GM23338 (cell line): Measurements from ENCODE around the gene LAMC2. TPM values are rescaled to one million over a fixed set of nuclear protein-coding genes. Genes with fewer than 3 reads are reported as not detected.

Experiments
- ATAC-seq: fragments of 200-7000 bp; cut with Tn5 transposase; 3 replicates; pipeline ENCODE4 v1.9.1; 2020
- DNase-seq: peaks from one replicate; pipeline ENCODE4 v3.0.0-alpha.2; 2015; ENCODE audit warnings: low spot score
- H2AFZ ChIP-seq: fragments of 200-600 bp; sonication (generic); 2 replicates; pipeline ENCODE4 v1.8.0; 2016; ENCODE audit warnings: antibody characterized with exemption, mild to moderate bottlenecking, moderate library complexity
- H3F3A ChIP-seq: fragments of 200-600 bp; sonication (generic); replicated peaks from 2 replicates; pipeline ENCODE4 v1.8.0; 2017; ENCODE audit warnings: antibody characterized with exemption, mixed run types, low read depth
- H3K27ac ChIP-seq: fragments of 200-600 bp; sonication (generic); 2 replicates; pipeline ENCODE4 v1.6.1; 2016; ENCODE audit warnings: low read depth
- H3K27me3 ChIP-seq: fragments of 200-600 bp; sonication (generic); 2 replicates; pipeline ENCODE4 v1.8.0; 2016; ENCODE audit warnings: mild to moderate bottlenecking, mixed run types, moderate library complexity; ENCODE audit not compliant: insufficient read depth
- H3K36me3 ChIP-seq: fragments of 200-600 bp; sonication (generic); 2 replicates; pipeline ENCODE4 v1.8.0; 2016; ENCODE audit warnings: mild to moderate bottlenecking; ENCODE audit not compliant: insufficient read depth
- H3K4me1 ChIP-seq: fragments of 200-600 bp; sonication (generic); 2 replicates; pipeline ENCODE4 v1.8.0; 2016; ENCODE audit warnings: mild to moderate bottlenecking, moderate library complexity; ENCODE audit not compliant: insufficient read depth
- H3K4me2 ChIP-seq: fragments of 200-600 bp; sonication (generic); 2 replicates; pipeline ENCODE4 v1.7.1; 2017; ENCODE audit warnings: mixed run types
- H3K4me3 ChIP-seq: fragments of 200-600 bp; sonication (generic); 2 replicates; pipeline ENCODE4 v1.6.1; 2016; ENCODE audit warnings: mixed run types
- H3K79me2 ChIP-seq: fragments of 200-600 bp; sonication (generic); replicated peaks from 2 replicates; pipeline ENCODE4 v1.8.0; 2017; ENCODE audit warnings: mild to moderate bottlenecking; ENCODE audit not compliant: insufficient read depth
- H3K9me2 ChIP-seq: fragments of 200-600 bp; sonication (generic); 2 replicates; pipeline ENCODE4 v1.8.0; 2017; ENCODE audit not compliant: insufficient read depth
- H4K20me1 ChIP-seq: fragments of 200-600 bp; sonication (generic); replicated peaks from 2 replicates; pipeline ENCODE4 v1.8.0; 2017; ENCODE audit warnings: mild to moderate bottlenecking; ENCODE audit not compliant: insufficient read depth
- H3K27ac Mint-ChIP-seq: 2 replicates; pipeline ENCODE4 v1.8.0; 2020; ENCODE audit warnings: inconsistent platforms, mild to moderate bottlenecking, moderate library complexity, mixed read lengths
- H3K27me3 Mint-ChIP-seq: 3 replicates; pipeline ENCODE4 v1.8.0; 2022; ENCODE audit warnings: low read depth, mild to moderate bottlenecking, moderate library complexity, mixed read lengths, inconsistent platforms; ENCODE audit not compliant: insufficient read depth, poor library complexity
- H3K36me3 Mint-ChIP-seq: 3 replicates; pipeline ENCODE4 v1.8.0; 2021; ENCODE audit warnings: low read depth, mild to moderate bottlenecking, inconsistent platforms, moderate library complexity, mixed read lengths
- H3K4me1 Mint-ChIP-seq: 3 replicates; pipeline ENCODE4 v1.8.0; 2020; ENCODE audit warnings: mild to moderate bottlenecking, inconsistent platforms, mixed read lengths
- H3K4me3 Mint-ChIP-seq: 3 replicates; pipeline ENCODE4 v1.8.0; 2021; ENCODE audit warnings: moderate library complexity, mild to moderate bottlenecking, inconsistent platforms, mixed read lengths
- H3K9me3 Mint-ChIP-seq: 3 replicates; pipeline ENCODE4 v1.8.0; 2020; ENCODE audit warnings: moderate library complexity, mild to moderate bottlenecking, inconsistent platforms, mixed read lengths
- CREB1 ChIP-seq: fragments of 250-450 bp; sonication (Bioruptor Pico); IDR thresholded peaks from 2 replicates; pipeline ENCODE4 v1.5.0; 2020; ENCODE audit warnings: low read depth, mild to moderate bottlenecking, moderate library complexity
- EZH2phosphoT487 ChIP-seq: fragments of 200-600 bp; sonication (generic); IDR thresholded peaks from one replicate; pipeline ENCODE4 v1.8.1; 2018; ENCODE audit warnings: antibody characterized with exemption; ENCODE audit not compliant: unreplicated experiment
- NANOG ChIP-seq: IDR thresholded peaks from 2 replicates; pipeline ENCODE4 v1.6.1; 2016; ENCODE audit warnings: antibody characterized with exemption, borderline replicate concordance
- ZNF114 ChIP-seq: fragments of 250-450 bp; sonication (Bioruptor Pico); IDR thresholded peaks from 2 replicates; pipeline ENCODE4 v1.5.0; 2020; ENCODE audit warnings: mild to moderate bottlenecking, moderate library complexity
- ZNF331 ChIP-seq: fragments of 250-450 bp; sonication (Bioruptor Pico); IDR thresholded peaks from 2 replicates; pipeline ENCODE4 v1.5.0; 2020; ENCODE audit warnings: low read depth, mild to moderate bottlenecking, moderate library complexity
- polyA plus RNA-seq: library from polyadenylated mRNA; unstranded; fragments of >200 nt; fragmentation: Nextera tagmentation; extraction: Ambion mirVana; gene quantifications from 2 replicates; pipeline ENCODE4 v1.2.1, GENCODE V29; 2016
- total RNA-seq: library from RNA; depleted of rRNA; stranded (reverse); fragments of >200 nt; shearing (Covaris generic); gene quantifications from 2 replicates; pipeline ENCODE4 v1.2.3, GENCODE V29; 2014
- TF ChIP-seq, protein P1 (sequence below), 2 experiments: fragments of 200-600 bp in 1 of 2; sonication (generic) in 1 of 2; conservative IDR thresholded peaks; 2 replicates each; pipeline versions ENCODE4 v1.5.1 to v1.6.1; 2016 to 2017; ENCODE audit warnings: antibody characterized with exemption in 2 of 2, low read depth in 2 of 2, mild to moderate bottlenecking in 2 of 2, moderate library complexity in 1 of 2
- TF ChIP-seq, protein P2 (sequence below): IDR thresholded peaks from one replicate; pipeline ENCODE4 v1.6.1; 2018; ENCODE audit warnings: antibody characterized with exemption; ENCODE audit not compliant: unreplicated experiment
- TF ChIP-seq, protein P3 (sequence below): fragments of 250-450 bp; sonication (Bioruptor Pico); IDR thresholded peaks from 2 replicates; pipeline ENCODE4 v1.5.0; 2020; ENCODE audit warnings: mild to moderate bottlenecking, moderate library complexity

The LAMC2 gene
- total and polyA plus RNA-seq, 2 experiments from 2014 or later: 4.3 to 19.5 TPM

DNA sequence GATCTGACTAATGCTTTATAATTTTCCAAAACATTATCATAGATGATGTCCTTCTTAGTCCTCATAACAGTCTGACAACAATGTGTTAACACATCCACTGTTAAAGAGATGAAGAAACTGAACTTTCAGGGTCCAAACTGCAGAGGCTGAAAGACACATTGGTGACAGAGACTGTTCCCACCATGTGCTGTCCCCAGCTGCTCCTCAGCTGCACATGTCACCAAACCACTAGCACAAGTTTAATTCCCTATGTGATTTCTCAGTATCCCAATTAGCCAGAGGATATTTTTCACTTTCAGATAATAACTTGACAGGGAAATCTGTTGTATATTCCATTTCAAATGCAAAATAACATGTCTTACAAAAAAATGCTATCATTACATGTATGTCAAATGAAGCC lies 24.6 kb downstream of the LAMC2 start (continued):
- TF ChIP-seq, protein P1, sequence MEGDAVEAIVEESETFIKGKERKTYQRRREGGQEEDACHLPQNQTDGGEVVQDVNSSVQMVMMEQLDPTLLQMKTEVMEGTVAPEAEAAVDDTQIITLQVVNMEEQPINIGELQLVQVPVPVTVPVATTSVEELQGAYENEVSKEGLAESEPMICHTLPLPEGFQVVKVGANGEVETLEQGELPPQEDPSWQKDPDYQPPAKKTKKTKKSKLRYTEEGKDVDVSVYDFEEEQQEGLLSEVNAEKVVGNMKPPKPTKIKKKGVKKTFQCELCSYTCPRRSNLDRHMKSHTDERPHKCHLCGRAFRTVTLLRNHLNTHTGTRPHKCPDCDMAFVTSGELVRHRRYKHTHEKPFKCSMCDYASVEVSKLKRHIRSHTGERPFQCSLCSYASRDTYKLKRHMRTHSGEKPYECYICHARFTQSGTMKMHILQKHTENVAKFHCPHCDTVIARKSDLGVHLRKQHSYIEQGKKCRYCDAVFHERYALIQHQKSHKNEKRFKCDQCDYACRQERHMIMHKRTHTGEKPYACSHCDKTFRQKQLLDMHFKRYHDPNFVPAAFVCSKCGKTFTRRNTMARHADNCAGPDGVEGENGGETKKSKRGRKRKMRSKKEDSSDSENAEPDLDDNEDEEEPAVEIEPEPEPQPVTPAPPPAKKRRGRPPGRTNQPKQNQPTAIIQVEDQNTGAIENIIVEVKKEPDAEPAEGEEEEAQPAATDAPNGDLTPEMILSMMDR (conservative IDR thresholded peaks at IDR 0.05; ENCODE audit: low read depth in 2 of 2): no peak
- TF ChIP-seq, protein P2, sequence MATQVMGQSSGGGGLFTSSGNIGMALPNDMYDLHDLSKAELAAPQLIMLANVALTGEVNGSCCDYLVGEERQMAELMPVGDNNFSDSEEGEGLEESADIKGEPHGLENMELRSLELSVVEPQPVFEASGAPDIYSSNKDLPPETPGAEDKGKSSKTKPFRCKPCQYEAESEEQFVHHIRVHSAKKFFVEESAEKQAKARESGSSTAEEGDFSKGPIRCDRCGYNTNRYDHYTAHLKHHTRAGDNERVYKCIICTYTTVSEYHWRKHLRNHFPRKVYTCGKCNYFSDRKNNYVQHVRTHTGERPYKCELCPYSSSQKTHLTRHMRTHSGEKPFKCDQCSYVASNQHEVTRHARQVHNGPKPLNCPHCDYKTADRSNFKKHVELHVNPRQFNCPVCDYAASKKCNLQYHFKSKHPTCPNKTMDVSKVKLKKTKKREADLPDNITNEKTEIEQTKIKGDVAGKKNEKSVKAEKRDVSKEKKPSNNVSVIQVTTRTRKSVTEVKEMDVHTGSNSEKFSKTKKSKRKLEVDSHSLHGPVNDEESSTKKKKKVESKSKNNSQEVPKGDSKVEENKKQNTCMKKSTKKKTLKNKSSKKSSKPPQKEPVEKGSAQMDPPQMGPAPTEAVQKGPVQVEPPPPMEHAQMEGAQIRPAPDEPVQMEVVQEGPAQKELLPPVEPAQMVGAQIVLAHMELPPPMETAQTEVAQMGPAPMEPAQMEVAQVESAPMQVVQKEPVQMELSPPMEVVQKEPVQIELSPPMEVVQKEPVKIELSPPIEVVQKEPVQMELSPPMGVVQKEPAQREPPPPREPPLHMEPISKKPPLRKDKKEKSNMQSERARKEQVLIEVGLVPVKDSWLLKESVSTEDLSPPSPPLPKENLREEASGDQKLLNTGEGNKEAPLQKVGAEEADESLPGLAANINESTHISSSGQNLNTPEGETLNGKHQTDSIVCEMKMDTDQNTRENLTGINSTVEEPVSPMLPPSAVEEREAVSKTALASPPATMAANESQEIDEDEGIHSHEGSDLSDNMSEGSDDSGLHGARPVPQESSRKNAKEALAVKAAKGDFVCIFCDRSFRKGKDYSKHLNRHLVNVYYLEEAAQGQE: no peak
- TF ChIP-seq EZH2phosphoT487 (no peak), ZNF114 (no peak)

DNA sequence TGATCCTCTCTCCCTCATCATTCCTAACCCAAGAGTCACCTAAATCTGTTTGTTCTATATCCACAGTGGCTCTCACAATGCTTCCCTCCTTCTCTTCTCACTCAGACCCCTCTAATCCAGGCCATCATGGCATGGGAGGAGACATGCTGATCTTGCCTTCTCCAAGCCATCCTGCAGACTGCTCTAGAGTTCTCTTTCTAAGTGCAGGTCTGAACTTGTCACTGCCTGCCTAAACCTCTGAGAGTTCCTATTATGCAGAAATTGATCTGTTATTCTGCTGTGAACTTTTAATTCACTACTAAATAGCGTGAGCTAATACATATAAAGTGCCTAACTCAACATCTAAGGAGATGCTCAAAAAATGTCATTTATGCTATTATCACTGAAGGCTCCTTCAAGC lies 26.8 kb downstream of the LAMC2 start:
- Histone ChIP-seq H3K27ac (no peak overlapping the region), H4K20me1 (no peaks in the 10 kb centered on the region), H3K9me2 (no peaks in the 10 kb centered on the region), H3K27me3 (no peaks in the 10 kb centered on the region), H3K4me1 (no peaks in the 10 kb centered on the region), H3K79me2 (no peaks in the 10 kb centered on the region), H3K4me3 (no peak overlapping the region), H2AFZ (no peak overlapping the region), H3K36me3 (no peaks in the 10 kb centered on the region), H3F3A (no peaks in the 10 kb centered on the region), H3K4me2 (no peak overlapping the region)
- Mint-ChIP-seq H3K4me3 (no peak overlapping the region), H3K27ac (no peak overlapping the region), H3K9me3 (no peaks in the 10 kb centered on the region), H3K36me3 (no peaks in the 10 kb centered on the region), H3K27me3 (peaks cover 8% of the 10 kb centered on the region), H3K4me1 (peaks cover 6% of the 10 kb centered on the region)
- TF ChIP-seq, protein P3, sequence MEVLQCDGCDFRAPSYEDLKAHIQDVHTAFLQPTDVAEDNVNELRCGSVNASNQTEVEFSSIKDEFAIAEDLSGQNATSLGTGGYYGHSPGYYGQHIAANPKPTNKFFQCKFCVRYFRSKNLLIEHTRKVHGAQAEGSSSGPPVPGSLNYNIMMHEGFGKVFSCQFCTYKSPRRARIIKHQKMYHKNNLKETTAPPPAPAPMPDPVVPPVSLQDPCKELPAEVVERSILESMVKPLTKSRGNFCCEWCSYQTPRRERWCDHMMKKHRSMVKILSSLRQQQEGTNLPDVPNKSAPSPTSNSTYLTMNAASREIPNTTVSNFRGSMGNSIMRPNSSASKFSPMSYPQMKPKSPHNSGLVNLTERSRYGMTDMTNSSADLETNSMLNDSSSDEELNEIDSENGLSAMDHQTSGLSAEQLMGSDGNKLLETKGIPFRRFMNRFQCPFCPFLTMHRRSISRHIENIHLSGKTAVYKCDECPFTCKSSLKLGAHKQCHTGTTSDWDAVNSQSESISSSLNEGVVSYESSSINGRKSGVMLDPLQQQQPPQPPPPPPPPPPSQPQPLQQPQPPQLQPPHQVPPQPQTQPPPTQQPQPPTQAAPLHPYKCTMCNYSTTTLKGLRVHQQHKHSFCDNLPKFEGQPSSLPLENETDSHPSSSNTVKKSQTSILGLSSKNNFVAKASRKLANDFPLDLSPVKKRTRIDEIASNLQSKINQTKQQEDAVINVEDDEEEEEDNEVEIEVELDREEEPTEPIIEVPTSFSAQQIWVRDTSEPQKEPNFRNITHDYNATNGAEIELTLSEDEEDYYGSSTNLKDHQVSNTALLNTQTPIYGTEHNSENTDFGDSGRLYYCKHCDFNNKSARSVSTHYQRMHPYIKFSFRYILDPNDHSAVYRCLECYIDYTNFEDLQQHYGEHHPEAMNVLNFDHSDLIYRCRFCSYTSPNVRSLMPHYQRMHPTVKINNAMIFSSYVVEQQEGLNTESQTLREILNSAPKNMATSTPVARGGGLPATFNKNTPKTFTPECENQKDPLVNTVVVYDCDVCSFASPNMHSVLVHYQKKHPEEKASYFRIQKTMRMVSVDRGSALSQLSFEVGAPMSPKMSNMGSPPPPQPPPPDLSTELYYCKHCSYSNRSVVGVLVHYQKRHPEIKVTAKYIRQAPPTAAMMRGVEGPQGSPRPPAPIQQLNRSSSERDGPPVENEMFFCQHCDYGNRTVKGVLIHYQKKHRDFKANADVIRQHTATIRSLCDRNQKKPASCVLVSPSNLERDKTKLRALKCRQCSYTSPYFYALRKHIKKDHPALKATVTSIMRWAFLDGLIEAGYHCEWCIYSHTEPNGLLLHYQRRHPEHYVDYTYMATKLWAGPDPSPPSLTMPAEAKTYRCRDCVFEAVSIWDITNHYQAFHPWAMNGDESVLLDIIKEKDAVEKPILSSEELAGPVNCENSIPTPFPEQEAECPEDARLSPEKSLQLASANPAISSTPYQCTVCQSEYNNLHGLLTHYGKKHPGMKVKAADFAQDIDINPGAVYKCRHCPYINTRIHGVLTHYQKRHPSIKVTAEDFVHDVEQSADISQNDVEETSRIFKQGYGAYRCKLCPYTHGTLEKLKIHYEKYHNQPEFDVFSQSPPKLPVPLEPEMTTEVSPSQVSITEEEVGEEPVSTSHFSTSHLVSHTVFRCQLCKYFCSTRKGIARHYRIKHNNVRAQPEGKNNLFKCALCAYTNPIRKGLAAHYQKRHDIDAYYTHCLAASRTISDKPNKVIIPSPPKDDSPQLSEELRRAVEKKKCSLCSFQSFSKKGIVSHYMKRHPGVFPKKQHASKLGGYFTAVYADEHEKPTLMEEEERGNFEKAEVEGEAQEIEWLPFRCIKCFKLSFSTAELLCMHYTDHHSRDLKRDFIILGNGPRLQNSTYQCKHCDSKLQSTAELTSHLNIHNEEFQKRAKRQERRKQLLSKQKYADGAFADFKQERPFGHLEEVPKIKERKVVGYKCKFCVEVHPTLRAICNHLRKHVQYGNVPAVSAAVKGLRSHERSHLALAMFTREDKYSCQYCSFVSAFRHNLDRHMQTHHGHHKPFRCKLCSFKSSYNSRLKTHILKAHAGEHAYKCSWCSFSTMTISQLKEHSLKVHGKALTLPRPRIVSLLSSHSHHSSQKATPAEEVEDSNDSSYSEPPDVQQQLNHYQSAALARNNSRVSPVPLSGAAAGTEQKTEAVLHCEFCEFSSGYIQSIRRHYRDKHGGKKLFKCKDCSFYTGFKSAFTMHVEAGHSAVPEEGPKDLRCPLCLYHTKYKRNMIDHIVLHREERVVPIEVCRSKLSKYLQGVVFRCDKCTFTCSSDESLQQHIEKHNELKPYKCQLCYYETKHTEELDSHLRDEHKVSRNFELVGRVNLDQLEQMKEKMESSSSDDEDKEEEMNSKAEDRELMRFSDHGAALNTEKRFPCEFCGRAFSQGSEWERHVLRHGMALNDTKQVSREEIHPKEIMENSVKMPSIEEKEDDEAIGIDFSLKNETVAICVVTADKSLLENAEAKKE (CRISPR knock-in tag): no peak
- TF ChIP-seq ZNF331 (CRISPR knock-in tag) (no peak), ZNF114 (no peak), NANOG (no peak), CREB1 (no peak), EZH2phosphoT487 (no peak)
- TF ChIP-seq, protein P1 (conservative IDR thresholded peaks at IDR 0.05; ENCODE audit: low read depth in 2 of 2): no peak
- DNase-seq: no peak
- ATAC-seq: no peak
